ENCODE data around the gene ROGDI. TPM values are rescaled to one million over a fixed set of nuclear protein-coding genes. Genes with fewer than 3 reads are reported as not detected.
A peak's percentile ranks its signal among the peaks of the same experiment; 100 is the strongest.

The ROGDI gene
- total and polyA plus RNA-seq, 8 donors, result 12.3 to 63.0 (median 13.7) TPM

DNA sequence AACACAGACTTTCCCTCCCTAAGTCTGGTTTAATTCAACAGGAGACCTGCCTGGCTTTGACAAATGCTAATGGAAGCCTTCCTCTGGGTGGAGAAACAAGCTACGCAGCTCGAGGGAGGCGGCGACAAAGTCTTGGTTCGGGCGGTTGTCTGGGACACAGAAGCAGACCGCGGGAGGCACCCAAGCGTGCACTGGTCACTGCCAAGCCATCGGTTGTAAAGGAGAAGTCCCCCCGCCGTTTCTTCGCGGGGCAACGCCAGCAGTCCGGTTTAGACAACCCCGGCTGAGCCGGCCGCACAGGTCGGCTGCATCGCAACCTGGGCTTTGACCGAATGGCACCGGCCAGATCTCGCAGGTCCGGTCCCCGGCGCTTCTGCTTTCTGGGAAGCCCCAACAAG lies 44.1 kb upstream of the ROGDI start:
- Histone ChIP-seq H3K9me3 (no peaks in the 10 kb centered on the region), H3K4me1 (peaks cover 17 to 37% (median 22%) of the 10 kb centered on the region in 3 donors), H3K27ac (peak overlapping the region; percentile 90 to 97 (median 94)), H3K36me3 (peaks cover 4 to 28% (median 5%) of the 10 kb centered on the region in 3 donors), H3K27me3 (no peaks in the 10 kb centered on the region), H3K4me3 (peak overlapping the region; percentile 76 to 98 (median 93))
- peak; percentile 29 to 64 (median 46) for ATAC-seq
- intact Hi-C loops (cut with DNase I), result loop anchor here in 1 of 3 donors (10.0 kb wide), 1 partner anchor 108 kb away; the partner anchor contains the start of gene SEC14L5
- TF ChIP-seq, protein P1, sequence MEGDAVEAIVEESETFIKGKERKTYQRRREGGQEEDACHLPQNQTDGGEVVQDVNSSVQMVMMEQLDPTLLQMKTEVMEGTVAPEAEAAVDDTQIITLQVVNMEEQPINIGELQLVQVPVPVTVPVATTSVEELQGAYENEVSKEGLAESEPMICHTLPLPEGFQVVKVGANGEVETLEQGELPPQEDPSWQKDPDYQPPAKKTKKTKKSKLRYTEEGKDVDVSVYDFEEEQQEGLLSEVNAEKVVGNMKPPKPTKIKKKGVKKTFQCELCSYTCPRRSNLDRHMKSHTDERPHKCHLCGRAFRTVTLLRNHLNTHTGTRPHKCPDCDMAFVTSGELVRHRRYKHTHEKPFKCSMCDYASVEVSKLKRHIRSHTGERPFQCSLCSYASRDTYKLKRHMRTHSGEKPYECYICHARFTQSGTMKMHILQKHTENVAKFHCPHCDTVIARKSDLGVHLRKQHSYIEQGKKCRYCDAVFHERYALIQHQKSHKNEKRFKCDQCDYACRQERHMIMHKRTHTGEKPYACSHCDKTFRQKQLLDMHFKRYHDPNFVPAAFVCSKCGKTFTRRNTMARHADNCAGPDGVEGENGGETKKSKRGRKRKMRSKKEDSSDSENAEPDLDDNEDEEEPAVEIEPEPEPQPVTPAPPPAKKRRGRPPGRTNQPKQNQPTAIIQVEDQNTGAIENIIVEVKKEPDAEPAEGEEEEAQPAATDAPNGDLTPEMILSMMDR (IDR thresholded peaks at IDR 0.05), result no peak
- DNase-seq, result peak in 4 of 6 donors; percentile 31 to 76 (median 51)
- no peak for FAIRE-seq
- 0% methylated on average over 27 of the region's 27 CpGs for WGBS, 2 donors

DNA sequence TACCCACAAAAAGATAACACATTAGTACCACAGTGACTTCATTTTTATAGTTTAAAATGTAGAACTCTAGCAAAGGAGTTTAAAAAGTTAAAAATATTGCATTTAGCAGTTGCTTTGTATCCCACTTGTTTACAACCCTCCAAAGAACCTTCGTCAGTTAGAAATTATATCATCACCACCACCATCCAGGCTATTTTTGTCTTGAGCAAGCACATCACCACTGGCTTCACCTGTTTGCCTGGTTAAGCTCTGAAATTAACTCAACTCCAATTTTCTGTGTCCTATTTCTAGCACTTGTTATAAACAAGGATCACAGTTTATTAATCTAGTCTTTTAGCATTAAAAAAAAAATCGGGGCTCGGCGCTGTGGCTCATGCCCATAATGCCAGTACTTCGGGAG lies 38.6 kb upstream of the ROGDI start:
- Histone ChIP-seq H3K4me1 (peaks cover 6 to 11% (median 11%) of the 10 kb centered on the region in 3 donors), H3K27me3 (no peaks in the 10 kb centered on the region), H3K4me3 (no peak overlapping the region), H3K36me3 (peaks cover 4 to 51% (median 5%) of the 10 kb centered on the region in 3 donors), H3K27ac (no peak overlapping the region), H3K9me3 (no peaks in the 10 kb centered on the region)
- FAIRE-seq (no peak), ATAC-seq (no peak), DNase-seq (no peak)
- TF ChIP-seq, protein P1 (IDR thresholded peaks at IDR 0.05), result no peak
- intact Hi-C loops (cut with DNase I), result loop anchor here in 1 of 3 donors (10.0 kb wide), 1 partner anchor 114 kb away; the partner anchor contains the start of gene SEC14L5
- WGBS, 2 donors, result 73 to 76% methylated on average over 5 of the region's 5 CpGs

- Histone ChIP-seq H3K9me3 (no peaks in the 10 kb centered on the region), H3K4me3 (no peak overlapping the region), H3K27me3 (no peaks in the 10 kb centered on the region), H3K27ac (no peak overlapping the region), H3K4me1 (peaks cover 0 to under 1% (median under 1%) of the 10 kb centered on the region in 3 donors), H3K36me3 (peaks cover 4 to 56% (median 5%) of the 10 kb centered on the region in 3 donors)
- TF ChIP-seq, protein P1 (IDR thresholded peaks at IDR 0.05), result no peak
- DNase-seq, result no peak
- WGBS, 2 donors, result 90 to 96% methylated on average over 5 of the region's 5 CpGs
- no peak for ATAC-seq
- FAIRE-seq, result no peak
- intact Hi-C loops (cut with DNase I), result loop anchor here in 1 of 3 donors (10.0 kb wide), 1 partner anchor 115 kb away; the partner anchor contains the start of gene SEC14L5
These were observed 37.5 kb upstream of the ROGDI start for GRCh38 chr16:4839942-4840341.

- TF ChIP-seq, protein P1 (IDR thresholded peaks at IDR 0.05), result no peak
- Histone ChIP-seq H3K4me3 (no peak overlapping the region), H3K27me3 (no peaks in the 10 kb centered on the region), H3K4me1 (no peaks in the 10 kb centered on the region), H3K9me3 (no peaks in the 10 kb centered on the region), H3K36me3 (peaks cover 4 to 42% (median 5%) of the 10 kb centered on the region in 3 donors), H3K27ac (no peak overlapping the region)
- ATAC-seq (peak in 1 of 4 donors; percentile 21), FAIRE-seq (no peak), DNase-seq (no peak)
- intact Hi-C loops (cut with DNase I), result no loop called here
- WGBS, 2 donors, result 82 to 87% methylated on average over 13 of the region's 13 CpGs
These were observed 35.5 kb upstream of the ROGDI start for GRCh38 chr16:4837733-4838501.

DNA sequence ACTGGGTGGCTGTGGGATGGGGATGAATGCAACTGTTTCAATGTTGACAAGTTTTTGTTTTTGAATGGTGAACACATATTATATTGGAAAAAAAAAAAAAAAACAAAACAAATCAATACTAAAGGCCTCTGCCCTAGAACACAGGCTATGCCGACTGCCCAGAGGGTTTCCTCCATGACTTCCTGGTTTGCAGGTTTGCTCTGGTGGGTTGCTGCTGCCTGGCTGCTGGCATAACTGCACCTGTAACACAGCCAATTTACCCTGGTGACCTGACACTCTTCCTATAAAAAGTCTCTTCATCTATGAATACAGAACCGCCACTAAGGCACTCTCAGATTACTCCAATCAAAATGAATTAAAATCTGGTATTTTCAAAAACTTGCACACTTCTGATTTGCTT lies 34.3 kb upstream of the ROGDI start:
- Histone ChIP-seq H3K27me3 (no peaks in the 10 kb centered on the region), H3K4me1 (no peaks in the 10 kb centered on the region), H3K9me3 (no peaks in the 10 kb centered on the region), H3K36me3 (peaks cover 2 to 39% (median 9%) of the 10 kb centered on the region in 3 donors), H3K27ac (no peak overlapping the region), H3K4me3 (no peak overlapping the region)
- intact Hi-C loops (cut with DNase I), result no loop called here
- FAIRE-seq (no peak), DNase-seq (no peak), ATAC-seq (no peak)
- WGBS, 2 donors, result 76 to 80% methylated on average over 2 of the region's 2 CpGs
- TF ChIP-seq, protein P1 (IDR thresholded peaks at IDR 0.05), result no peak

Measured in pancreas (tissue), 10 donors.